Heart right ventricle (tissue), 16 donors: ENCODE results near the gene STAM2. TPM values are rescaled to one million over a fixed set of nuclear protein-coding genes. Genes with fewer than 3 reads are reported as not detected.

Experiments used
- ATAC-seq, 8 donors: fragments of 200-7000 bp; cut with Tn5 transposase; one replicate each; pipeline ENCODE4 v1.9.1; 2020; ENCODE audit warnings: mild to moderate bottlenecking in 8 of 8, moderate library complexity in 8 of 8, moderate number of reproducible peaks in 1 of 8
- DNase-seq, 2 donors: peaks; one replicate each; pipeline ENCODE4 v3.0.0-alpha.2; 2020
- H3K27ac ChIP-seq, 10 donors: fragments of 200-600 bp; sonication (generic) in 2 of 10; one replicate each; pipeline versions ENCODE4 v1.5.0 to v1.8.0; 2020 to 2022; ENCODE audit warnings: mild to moderate bottlenecking in 3 of 10
- H3K27me3 ChIP-seq, 7 donors: fragments of 200-600 bp; one replicate each; pipeline ENCODE4 v1.8.0; 2021 to 2022; ENCODE audit warnings: mild to moderate bottlenecking in 2 of 7
- H3K36me3 ChIP-seq, 9 donors: fragments of 200-600 bp; sonication (generic) in 1 of 9; one replicate each; pipeline versions ENCODE4 v1.5.0 to v1.8.0; 2020 to 2022; ENCODE audit warnings: mild to moderate bottlenecking in 2 of 9
- H3K4me1 ChIP-seq, 9 donors: fragments of 200-600 bp; sonication (generic) in 1 of 9; one replicate each; pipeline versions ENCODE4 v1.5.0 to v1.8.0; 2020 to 2022; ENCODE audit warnings: mild to moderate bottlenecking in 4 of 9
- H3K4me3 ChIP-seq, 10 donors: fragments of 200-600 bp; sonication (generic) in 2 of 10; one replicate each; pipeline versions ENCODE4 v1.5.0 to v1.8.0; 2020 to 2022; ENCODE audit warnings: mild to moderate bottlenecking in 7 of 10, moderate library complexity in 2 of 10
- H3K9me3 ChIP-seq, 11 donors: fragments of 200-600 bp in 10 of 11; sonication (generic) in 2 of 11; one replicate each; pipeline versions ENCODE4 v1.5.0 to v1.8.0; 2013 to 2022; ENCODE audit warnings: mild to moderate bottlenecking in 2 of 11, control low read depth in 1 of 11, moderate library complexity in 1 of 11
- CTCF ChIP-seq, 9 donors: fragments of 200-600 bp; sonication (generic) in 2 of 9; IDR thresholded peaks; one replicate each; pipeline versions ENCODE4 v1.5.0 to v1.8.0; 2021 to 2022; ENCODE audit warnings: antibody characterized with exemption in 9 of 9, mild to moderate bottlenecking in 5 of 9, moderate library complexity in 1 of 9
- WGBS, 2 donors: extraction: QIAGEN DNeasy Blood & Tissue Kit; methylation state at CpG; one replicate each; pipeline ENCODE4 v1.1.7; 2013; ENCODE audit warnings: inconsistent platforms in 1 of 2; 5-methylcytosine and 5-hydroxymethylcytosine counted together
- intact Hi-C, 10 donors: fragments of 100-400 bp; cut with DNase I; formaldehyde crosslinking; loops; one replicate each; pipeline versions ENCODE4 v1.11.1 to v1.14.2; 2022
- polyA plus RNA-seq, 2 donors: library from polyadenylated mRNA; stranded (reverse); fragments of 200-250 nt; gene quantifications; one replicate each; pipeline ENCODE4 v1.2.3, GENCODE V29; 2013
- total RNA-seq, 10 donors: library from RNA; stranded (reverse); fragmentation: NEBNext Ultra II Directional in 3 of 10; extraction: Animal tissue kit (Norgen Biotek cat#: 25700) in 3 of 10; gene quantifications; one replicate each; pipeline versions ENCODE4 v1.2.1 to v1.2.4, GENCODE V29; 2021 to 2023
- donor health status: Arrhythmogenic right ventricular cardiomyopathy.
- donor health status: ischemic (EF 13 %, LVEDD 7.1; RV severe dilation, severe dysfunction).
- donor health status: healthy with polysubstance abuse.
- donor health status: DM: no; HTN: yes; CAD: no.
- donor health status: DM: no; HTN: no; CAD: no.
- donor health status: ischemic (EF 25% LVEDD 6.9; RV normal size, moderate dysfunction).
- donor health status: ischemic (EF 25% LVEDD 5.7; RV mildly dilated, moderate dysfunction).
- donor health status: healthy.
- donor health status: DM: yes; HTN: yes; CAD: no.
- donor health status: Ischemic cardiomyopathy.
- donor health status: ischemic (EF 35%, LVEDD 5.7; RV mildly dilated, moderate dysfunction).
- donor health status: nonischemic (EF 11% LVEDD 7.7; RV severe dilation, severe dysfunction).
- donor health status: DM: yes; HTN: yes; CAD: no.
- donor health status: PGD.
- donor health status: ischemic (EF 29% LVEDD 5.4; RV normal size, mild dysfunction).
- donor health status: nonischemic (EF 23%, LVEDD 6.1; RV moderate dilation, normal function).

Gene STAM2
- total and polyA plus RNA-seq, 12 donors, result 6.9 to 35.9 (median 25.0) TPM

GRCh38 chr2:152084076-152084475 lies 91.5 kb downstream of the STAM2 start:
- DNase-seq, result no peak
- no peak overlapping the region for H3K4me3 ChIP-seq
- H3K4me1 ChIP-seq, result peaks cover 0 to 3% (median 0%) of the 10 kb centered on the region in 9 donors
- 90 to 93% methylated on average over 6 of the region's 6 CpGs for WGBS, 2 donors
- no peaks in the 10 kb centered on the region for H3K9me3 ChIP-seq
- intact Hi-C loops, result no loop called here
- no peak overlapping the region for H3K27ac ChIP-seq
- TF ChIP-seq CTCF (IDR thresholded peaks at IDR 0.05), result no peak
- ATAC-seq, result no peak
- no peaks in the 10 kb centered on the region for H3K27me3 ChIP-seq
- H3K36me3 ChIP-seq, result no peaks in the 10 kb centered on the region

- DNase-seq (no peak), ATAC-seq (no peak)
- intact Hi-C loops, result no loop called here
- no peak overlapping the region for H3K4me3 ChIP-seq
- WGBS, 2 donors, result 85% methylated on average over 6 of the region's 6 CpGs
- H3K27ac ChIP-seq, result no peak overlapping the region
- H3K27me3 ChIP-seq, result no peaks in the 10 kb centered on the region
- no peaks in the 10 kb centered on the region for H3K4me1 ChIP-seq
- no peaks in the 10 kb centered on the region for H3K9me3 ChIP-seq
- H3K36me3 ChIP-seq, result no peaks in the 10 kb centered on the region
- TF ChIP-seq CTCF (IDR thresholded peaks at IDR 0.05), result no peak
These were observed 92.2 kb downstream of the STAM2 start for GRCh38 chr2:152083202-152083875.

GRCh38 chr2:152078662-152079061 lies 96.9 kb downstream of the STAM2 start:
- Histone ChIP-seq H3K4me1 (peaks cover 0 to 7% (median 0%) of the 10 kb centered on the region in 9 donors), H3K4me3 (no peak overlapping the region), H3K27ac (no peak overlapping the region), H3K9me3 (no peaks in the 10 kb centered on the region), H3K36me3 (no peaks in the 10 kb centered on the region), H3K27me3 (no peaks in the 10 kb centered on the region)
- 78 to 85% methylated on average over 2 of the region's 2 CpGs for WGBS, 2 donors
- intact Hi-C loops, result no loop called here
- DNase-seq (no peak), ATAC-seq (no peak)
- no peak for TF ChIP-seq CTCF (IDR thresholded peaks at IDR 0.05)

GRCh38 chr2:152078023-152078422 lies 97.5 kb downstream of the STAM2 start:
- DNase-seq (no peak), ATAC-seq (no peak)
- intact Hi-C loops, result no loop called here
- no peak overlapping the region for H3K4me3 ChIP-seq
- H3K9me3 ChIP-seq, result no peaks in the 10 kb centered on the region
- H3K4me1 ChIP-seq, result peaks cover 0 to 7% (median 0%) of the 10 kb centered on the region in 9 donors
- H3K36me3 ChIP-seq, result no peaks in the 10 kb centered on the region
- WGBS, 2 donors, result 92 to 94% methylated on average over 9 of the region's 9 CpGs
- no peak for TF ChIP-seq CTCF (IDR thresholded peaks at IDR 0.05)
- no peak overlapping the region for H3K27ac ChIP-seq
- no peaks in the 10 kb centered on the region for H3K27me3 ChIP-seq
